Colonic mucosa (tissue), 4 donors: ENCODE results near the gene MED28. TPM values are rescaled to one million over a fixed set of nuclear protein-coding genes. Genes with fewer than 3 reads are reported as not detected.

ENCODE experiments used
- DNase-seq: peaks from one replicate; pipeline ENCODE4 v3.0.0-alpha.2; 2020
- H3K27ac ChIP-seq: fragments of 200-600 bp; one replicate; pipeline ENCODE4 v1.8.0; 2021
- H3K27me3 ChIP-seq: fragments of 200-600 bp; one replicate; pipeline ENCODE4 v1.8.0; 2021
- H3K36me3 ChIP-seq: fragments of 200-600 bp; one replicate; pipeline ENCODE4 v1.8.0; 2021
- H3K4me1 ChIP-seq: fragments of 200-600 bp; one replicate; pipeline ENCODE4 v1.8.0; 2021; ENCODE audit warnings: mild to moderate bottlenecking
- H3K4me3 ChIP-seq: fragments of 200-600 bp; one replicate; pipeline ENCODE4 v1.8.0; 2021
- H3K9ac ChIP-seq, 2 donors: one replicate each; pipeline ENCODE4 v1.7.0; 2013; ENCODE audit warnings: control low read depth in 2 of 2, low read depth in 2 of 2, low read length in 2 of 2
- H3K9me3 ChIP-seq: fragments of 200-600 bp; one replicate; pipeline ENCODE4 v1.8.0; 2021
- intact Hi-C: fragments of 100-400 bp; cut with DNase I; formaldehyde crosslinking; loops from one replicate; pipeline ENCODE4 v1.14.1; 2022
- total RNA-seq, 2 donors: library from RNA; stranded (reverse); fragmentation: NEBNext Ultra II Directional in 1 of 2; extraction: Animal tissue kit (Norgen Biotek cat#: 25700) in 1 of 2; gene quantifications; one replicate each; pipeline ENCODE4 v1.2.1, GENCODE V29; 2021
- TF ChIP-seq, protein P1 (sequence below): fragments of 200-600 bp; IDR thresholded peaks from one replicate; pipeline ENCODE4 v1.8.0; 2022; ENCODE audit warnings: antibody characterized with exemption, mild to moderate bottlenecking
- donor health status: healthy.
- donor health status: DM: no; HTN: no; CAD: no.
- donor health status: DM: no; HTN: no; CAD: no.

MED28 gene
- total RNA-seq, 2 donors from 2014 or later = 36.7 to 48.1 TPM

DNA sequence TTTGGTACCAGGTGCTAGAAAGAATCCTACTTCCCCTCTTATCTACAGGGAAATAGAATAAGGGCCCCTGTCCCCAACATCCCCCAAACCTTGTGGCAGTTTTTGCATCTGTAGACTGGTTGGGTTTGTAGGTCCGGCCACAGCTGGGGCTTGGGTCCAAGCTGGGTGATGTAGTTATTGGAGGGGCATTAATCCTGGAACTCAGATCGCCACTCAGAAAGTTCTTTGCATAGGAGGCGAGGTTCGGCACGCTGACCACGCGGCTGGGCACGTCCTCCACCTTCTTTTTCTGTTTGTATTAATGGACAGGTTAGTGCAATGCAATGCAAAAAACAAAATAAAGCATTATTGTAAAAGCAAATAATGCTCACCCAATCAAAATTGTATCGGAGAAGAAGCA is 19.2 kb downstream of the MED28 start:
- Histone ChIP-seq H3K9ac (no peak overlapping the region), H3K9me3 (no peaks in the 10 kb centered on the region), H3K4me3 (no peak overlapping the region), H3K4me1 (no peaks in the 10 kb centered on the region), H3K27me3 (no peaks in the 10 kb centered on the region), H3K36me3 (peaks cover 17% of the 10 kb centered on the region), H3K27ac (no peak overlapping the region)
- no peak for DNase-seq
- intact Hi-C loops = no loop called here
- TF ChIP-seq, protein P1, sequence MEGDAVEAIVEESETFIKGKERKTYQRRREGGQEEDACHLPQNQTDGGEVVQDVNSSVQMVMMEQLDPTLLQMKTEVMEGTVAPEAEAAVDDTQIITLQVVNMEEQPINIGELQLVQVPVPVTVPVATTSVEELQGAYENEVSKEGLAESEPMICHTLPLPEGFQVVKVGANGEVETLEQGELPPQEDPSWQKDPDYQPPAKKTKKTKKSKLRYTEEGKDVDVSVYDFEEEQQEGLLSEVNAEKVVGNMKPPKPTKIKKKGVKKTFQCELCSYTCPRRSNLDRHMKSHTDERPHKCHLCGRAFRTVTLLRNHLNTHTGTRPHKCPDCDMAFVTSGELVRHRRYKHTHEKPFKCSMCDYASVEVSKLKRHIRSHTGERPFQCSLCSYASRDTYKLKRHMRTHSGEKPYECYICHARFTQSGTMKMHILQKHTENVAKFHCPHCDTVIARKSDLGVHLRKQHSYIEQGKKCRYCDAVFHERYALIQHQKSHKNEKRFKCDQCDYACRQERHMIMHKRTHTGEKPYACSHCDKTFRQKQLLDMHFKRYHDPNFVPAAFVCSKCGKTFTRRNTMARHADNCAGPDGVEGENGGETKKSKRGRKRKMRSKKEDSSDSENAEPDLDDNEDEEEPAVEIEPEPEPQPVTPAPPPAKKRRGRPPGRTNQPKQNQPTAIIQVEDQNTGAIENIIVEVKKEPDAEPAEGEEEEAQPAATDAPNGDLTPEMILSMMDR = no peak

DNA sequence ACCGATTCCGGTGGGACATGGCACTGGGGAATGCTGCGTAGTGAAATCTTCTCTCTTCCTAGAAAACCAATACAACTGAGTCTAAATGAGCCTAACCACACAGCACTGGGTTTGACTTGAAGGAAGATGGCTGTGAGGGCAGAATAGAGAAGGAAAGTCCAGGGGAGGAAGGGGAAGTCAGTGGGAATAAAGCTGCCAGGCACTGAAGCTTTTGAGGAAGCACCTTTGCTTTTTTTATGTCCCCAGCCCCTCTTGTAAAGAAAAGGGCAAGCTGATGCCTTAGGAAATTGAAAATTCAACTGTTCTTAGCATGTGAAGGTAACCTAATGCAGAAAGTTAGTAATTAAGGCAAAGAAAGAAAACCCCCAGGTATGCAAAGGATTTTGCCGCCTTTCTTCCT is 20.6 kb downstream of the MED28 start:
- intact Hi-C loops = loop anchor here (5.0 kb wide), 1 partner anchor 88 kb away; no protein-coding TSS in a partner anchor
- Histone ChIP-seq H3K4me1 (no peaks in the 10 kb centered on the region), H3K36me3 (peaks cover 11% of the 10 kb centered on the region), H3K27me3 (no peaks in the 10 kb centered on the region), H3K9ac (no peak overlapping the region), H3K27ac (no peak overlapping the region), H3K4me3 (no peak overlapping the region), H3K9me3 (no peaks in the 10 kb centered on the region)
- DNase-seq = no peak
- TF ChIP-seq, protein P1 = no peak

DNA sequence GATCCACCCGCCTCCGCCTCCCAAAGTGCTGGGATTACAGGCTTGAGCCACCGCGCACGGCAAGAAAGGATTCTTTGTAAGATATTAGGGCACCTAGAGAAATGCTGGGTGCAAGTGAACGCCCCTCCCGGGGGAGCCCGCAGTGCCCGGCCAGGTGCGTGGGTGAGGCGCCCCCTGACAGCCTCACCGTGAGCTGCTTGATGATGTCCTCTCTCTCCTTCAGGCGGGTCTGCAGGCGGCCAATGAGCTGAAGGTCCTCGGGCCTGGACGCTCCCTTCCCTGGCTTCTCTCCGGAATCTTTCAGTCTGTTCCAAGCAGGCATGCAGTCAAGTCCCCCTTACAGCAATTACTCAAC is 21.9 kb downstream of the MED28 start:
- intact Hi-C loops = loop anchor here (5.0 kb wide), 1 partner anchor 89 kb away; no protein-coding TSS in a partner anchor
- no peak for DNase-seq
- TF ChIP-seq, protein P1 = no peak
- H3K4me3 ChIP-seq = no peak overlapping the region
- no peak overlapping the region for H3K27ac ChIP-seq
- peaks cover 11% of the 10 kb centered on the region for H3K36me3 ChIP-seq
- H3K4me1 ChIP-seq = no peaks in the 10 kb centered on the region
- no peaks in the 10 kb centered on the region for H3K27me3 ChIP-seq
- H3K9ac ChIP-seq = no peak overlapping the region
- no peaks in the 10 kb centered on the region for H3K9me3 ChIP-seq

DNA sequence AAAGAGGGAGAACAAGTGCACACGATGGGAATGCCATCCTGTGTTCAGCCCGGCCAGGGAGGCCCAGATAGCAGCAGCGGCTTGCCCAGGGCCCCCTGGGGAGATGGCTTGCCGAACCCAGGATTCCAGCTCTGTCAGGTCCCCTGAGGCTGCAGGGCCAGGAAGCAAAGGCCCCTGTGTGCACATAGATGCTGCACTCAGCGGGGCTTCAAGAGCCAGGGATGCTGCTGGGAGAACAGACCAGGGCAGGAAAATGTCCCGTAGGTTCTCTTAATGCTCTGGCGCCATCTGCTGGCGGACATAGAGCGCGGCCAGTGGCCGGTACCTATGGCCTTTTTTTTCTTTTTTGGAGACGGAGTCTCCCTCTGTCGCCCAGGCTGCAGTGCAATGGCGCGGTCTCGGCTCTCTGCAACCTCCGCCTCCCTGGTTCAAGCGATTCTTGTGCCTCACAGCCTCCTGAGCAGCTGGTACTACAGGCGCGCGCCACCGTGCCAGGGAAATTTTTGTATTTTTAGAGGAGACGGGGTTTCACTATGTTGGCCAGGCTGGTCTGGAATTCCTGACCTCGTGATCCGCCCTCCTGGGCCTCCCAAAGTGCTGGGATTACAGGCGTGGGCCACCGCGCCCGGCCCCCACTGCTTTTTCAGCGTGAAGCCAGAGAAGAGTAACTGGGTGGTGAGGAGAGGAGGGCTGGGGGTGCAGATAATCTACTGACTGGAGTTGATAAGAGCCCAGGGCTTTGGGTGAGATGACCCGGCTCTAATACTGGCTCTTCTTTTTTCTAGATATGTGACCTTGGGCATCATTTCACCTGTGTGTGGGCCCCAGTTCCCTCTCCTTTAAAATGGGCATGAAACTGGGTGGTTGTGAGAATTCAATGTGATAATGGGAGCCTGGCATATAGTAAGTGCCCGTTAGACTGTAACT is 22.5 kb downstream of the MED28 start:
- H3K4me3 ChIP-seq = no peak overlapping the region
- TF ChIP-seq, protein P1 = peak; percentile 89
- H3K4me1 ChIP-seq = no peaks in the 10 kb centered on the region
- H3K36me3 ChIP-seq = peaks cover 11% of the 10 kb centered on the region
- intact Hi-C loops = loop anchor here (5.0 kb wide), 1 partner anchor 90 kb away; no protein-coding TSS in a partner anchor
- no peak overlapping the region for H3K9ac ChIP-seq
- H3K27ac ChIP-seq = no peak overlapping the region
- DNase-seq = peak; percentile 75
- no peaks in the 10 kb centered on the region for H3K27me3 ChIP-seq
- H3K9me3 ChIP-seq = no peaks in the 10 kb centered on the region

DNA sequence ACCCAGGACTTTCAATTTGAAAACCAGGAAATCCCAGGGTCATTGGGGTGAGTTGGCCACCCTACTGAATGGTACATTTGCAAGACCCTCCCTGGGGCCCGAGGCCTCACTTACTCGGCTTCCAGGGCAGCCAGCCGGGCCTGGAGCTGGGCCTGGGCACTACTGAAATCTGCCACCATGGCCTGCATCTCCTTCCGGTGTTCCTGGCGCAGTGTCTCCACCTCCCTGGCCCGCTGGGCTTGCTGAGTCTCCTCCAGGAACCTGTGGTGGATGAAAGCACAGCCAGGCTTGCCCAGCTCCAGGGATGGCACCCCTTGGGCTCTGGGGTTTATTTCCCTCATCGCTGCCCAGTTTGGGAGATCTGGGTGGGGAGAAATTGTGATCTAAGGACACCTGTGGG is 24.7 kb downstream of the MED28 start:
- no peak for DNase-seq
- Histone ChIP-seq H3K9me3 (no peaks in the 10 kb centered on the region), H3K36me3 (no peaks in the 10 kb centered on the region), H3K27ac (no peak overlapping the region), H3K9ac (no peak overlapping the region), H3K4me1 (no peaks in the 10 kb centered on the region), H3K4me3 (no peak overlapping the region), H3K27me3 (no peaks in the 10 kb centered on the region)
- intact Hi-C loops = loop anchor here (5.0 kb wide), 1 partner anchor 92 kb away; no protein-coding TSS in a partner anchor
- TF ChIP-seq, protein P1 = no peak
